GM21723 (cell line): ENCODE data around the gene R3HDM1.
"Not testable (repeated sequence)": the region's sequence is repeated elsewhere in the genome, so short reads cannot be mapped to it uniquely, and the experiment has no call there.

Experiments
- ATAC-seq: cut with Tn5 transposase; IDR thresholded peaks from one replicate; pipeline ENCODE4 v1.9.1; 2021; ENCODE audit warnings: mild to moderate bottlenecking, moderate library complexity; ENCODE audit not compliant: unreplicated experiment

R3HDM1 gene

DNA sequence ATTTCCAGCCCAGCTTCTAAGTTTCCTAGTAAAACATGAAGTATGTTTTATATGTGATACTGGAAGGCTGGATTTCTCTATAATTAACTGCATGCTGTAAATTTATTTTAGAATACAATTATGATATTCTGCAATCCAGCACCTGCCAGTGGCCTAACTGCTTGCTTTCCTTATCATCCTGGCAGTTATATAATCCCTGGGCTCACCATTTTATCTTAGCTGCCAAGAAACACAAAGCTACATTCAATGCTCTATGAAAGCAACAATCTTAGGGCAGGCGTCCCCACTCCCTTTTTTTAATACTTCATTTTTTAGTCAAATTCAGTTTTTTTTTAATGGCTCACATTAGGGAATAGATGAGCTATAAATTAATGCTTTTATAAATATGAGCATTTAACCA, 172.0 kb downstream of the R3HDM1 start:
- no peak for ATAC-seq

DNA sequence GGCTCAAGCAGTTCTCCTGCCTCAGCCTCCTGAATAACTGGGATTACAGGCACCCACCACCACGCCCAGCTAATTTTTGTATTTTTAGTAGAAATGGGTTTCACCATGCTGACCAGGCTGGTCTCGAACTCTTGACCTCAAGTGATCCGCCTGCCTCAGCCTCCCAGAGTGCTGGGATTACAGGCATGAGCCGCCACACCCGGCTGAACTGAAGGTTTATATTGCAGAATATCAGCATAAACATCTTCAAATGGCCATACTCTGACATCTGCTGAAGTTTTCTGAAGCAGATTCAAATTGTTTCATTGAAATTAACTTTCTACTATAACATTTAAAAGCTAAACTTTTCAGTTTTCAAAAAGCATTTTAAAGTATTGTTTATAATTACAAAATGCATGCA, 172.8 kb downstream of the R3HDM1 start:
- ATAC-seq, result not testable (repeated sequence)

DNA sequence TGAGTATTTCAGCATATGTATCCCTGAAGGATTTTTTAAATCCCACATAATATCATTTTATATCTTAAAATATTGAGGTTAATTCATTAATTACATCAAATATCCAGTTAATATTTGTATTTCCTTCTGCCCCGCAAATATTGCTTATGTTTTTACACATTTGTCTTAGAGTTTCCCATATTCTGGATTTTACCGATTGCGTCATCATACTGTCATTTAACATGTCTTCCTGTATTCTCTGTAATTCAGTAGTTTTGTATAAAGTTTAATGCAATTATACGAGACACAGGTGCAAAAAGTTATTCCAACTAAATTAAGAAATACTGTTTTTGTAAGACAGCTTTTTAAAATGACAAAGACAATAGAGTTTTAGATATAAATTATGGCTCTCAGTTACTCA, 176.9 kb downstream of the R3HDM1 start:
- ATAC-seq, result no peak

GRCh38 chr2:135709992-135710391, 178.7 kb downstream of the R3HDM1 start:
- ATAC-seq, result peak; percentile 73

DNA sequence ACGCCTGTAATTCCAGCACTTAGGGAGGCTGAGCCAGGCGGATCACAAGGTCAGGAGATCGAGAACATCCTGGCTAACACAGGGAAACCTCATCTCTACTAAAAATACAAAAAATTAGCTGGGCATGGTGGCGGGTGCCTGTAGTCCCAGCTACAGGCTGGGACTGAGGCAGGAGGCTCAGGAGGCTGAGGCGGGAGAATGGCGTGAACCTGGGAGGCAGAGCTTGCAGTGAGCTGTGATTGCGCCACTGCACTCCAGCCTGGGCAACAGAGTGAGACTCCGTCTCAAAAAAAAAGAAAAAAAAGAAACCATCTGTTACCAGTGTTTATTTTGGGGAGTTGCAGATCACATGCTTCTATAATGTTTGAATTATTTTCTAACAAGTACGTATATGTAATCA, 183.8 kb downstream of the R3HDM1 start:
- not testable (repeated sequence) for ATAC-seq

DNA sequence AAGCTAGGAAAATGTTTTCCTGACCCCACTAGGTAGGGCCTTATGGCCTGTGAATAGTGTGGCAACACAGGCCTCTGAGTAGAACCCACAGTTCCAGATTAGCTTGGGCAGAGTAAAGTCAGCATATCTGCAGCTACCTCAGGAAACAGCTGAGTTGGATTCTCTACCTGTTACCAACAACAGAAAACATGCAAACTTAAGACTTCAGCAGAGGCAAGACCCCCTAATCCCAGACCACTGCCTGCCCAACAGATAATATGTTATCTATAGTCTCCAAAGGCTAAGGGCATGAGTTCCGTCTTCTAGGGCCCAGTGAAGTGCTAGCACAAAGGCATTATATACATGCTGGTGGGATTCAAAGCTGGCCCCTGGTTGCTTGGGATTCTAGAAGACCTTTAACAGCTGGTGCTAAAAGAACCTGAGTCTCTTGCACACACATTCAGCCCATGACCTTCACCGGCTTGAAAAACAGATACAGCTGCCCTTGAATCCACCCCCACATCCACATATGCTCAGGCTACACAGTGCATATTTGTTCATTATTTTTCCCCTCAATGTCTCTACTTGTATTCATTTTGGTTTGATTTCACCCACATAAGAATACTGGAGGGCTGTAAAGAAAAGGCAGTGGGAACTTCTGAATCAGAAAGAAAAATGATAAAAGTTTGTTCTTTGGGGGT, 196.9 kb downstream of the R3HDM1 start:
- no peak for ATAC-seq

DNA sequence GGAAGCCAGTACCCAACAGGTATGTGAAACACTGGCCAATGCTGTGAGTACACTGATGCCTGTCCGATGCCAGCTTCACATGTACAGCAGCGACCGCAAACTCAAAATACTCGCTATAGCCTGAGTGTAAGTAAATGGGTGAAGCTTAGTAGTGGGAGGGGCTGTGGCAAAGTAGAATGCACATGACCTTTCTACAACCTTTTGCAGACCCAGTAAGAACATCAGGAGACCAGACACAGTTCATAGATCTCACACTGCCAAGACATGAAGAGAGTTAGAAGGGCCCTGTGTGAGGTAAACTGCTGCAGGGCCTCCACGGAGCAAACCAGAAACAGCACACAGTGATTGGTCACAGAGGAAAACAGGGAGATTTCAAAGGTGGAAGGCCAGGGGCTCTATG, 201.3 kb downstream of the R3HDM1 start:
- no peak for ATAC-seq

- no peak for ATAC-seq
Measured at GRCh38 chr2:135733045-135733444, 201.8 kb downstream of the R3HDM1 start.

DNA sequence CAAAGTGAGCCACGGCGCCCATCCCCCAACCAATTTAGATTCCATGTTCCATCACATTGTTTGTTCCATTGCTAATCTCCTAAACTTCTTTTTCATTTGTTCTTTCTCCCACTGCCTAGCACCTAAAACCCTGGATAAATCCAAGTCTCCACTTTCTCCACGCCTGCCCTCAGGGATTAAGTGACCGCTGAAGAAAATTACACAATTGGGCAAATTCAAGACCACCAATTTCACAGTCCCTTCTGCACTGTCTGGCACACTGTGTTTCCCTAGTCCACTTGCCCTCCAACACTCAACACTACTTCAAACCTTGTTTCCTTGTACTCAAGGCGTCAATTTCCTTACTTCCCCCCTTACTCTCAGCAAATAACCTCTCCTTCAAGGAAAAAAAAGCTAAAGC, 205.3 kb downstream of the R3HDM1 start:
- ATAC-seq, result no peak

- no peak for ATAC-seq
Measured at GRCh38 chr2:135740206-135740605, 208.9 kb downstream of the R3HDM1 start.

DNA sequence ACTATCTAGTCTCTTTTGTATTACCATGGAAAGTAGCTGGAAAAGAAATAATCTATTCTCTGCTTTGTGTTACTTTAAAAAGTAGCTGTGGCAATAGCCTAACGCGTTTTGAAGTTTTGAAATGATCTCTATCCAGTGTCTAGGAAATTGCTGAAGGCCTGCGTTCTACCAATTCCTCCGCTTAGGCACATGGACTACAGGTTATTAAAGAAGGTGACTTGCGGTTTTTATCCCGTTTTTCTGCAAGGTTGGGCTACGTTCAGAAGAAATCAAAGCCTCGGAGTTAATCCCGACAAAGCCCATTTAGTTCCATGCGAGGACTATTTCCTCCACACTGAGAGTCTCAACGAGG, 209.7 kb downstream of the R3HDM1 start:
- no peak for ATAC-seq

GRCh38 chr2:135741395-135742324, 210.4 kb downstream of the R3HDM1 start, which contains the start of gene UBXN4:
UBXN4 (plus strand) TSS chr2:135741855; CDS start chr2:135741930, 75 bp downstream.
- peak; percentile 95 for ATAC-seq

GRCh38 chr2:135742325-135742757, 211.1 kb downstream of the R3HDM1 start:
- peak; percentile 27 for ATAC-seq

GRCh38 chr2:135743860-135744259, 212.6 kb downstream of the R3HDM1 start:
- no peak for ATAC-seq

- no peak for ATAC-seq
Measured at GRCh38 chr2:135744760-135745314, 213.6 kb downstream of the R3HDM1 start.

- ATAC-seq, result no peak
Measured at GRCh38 chr2:135745545-135745944, 214.3 kb downstream of the R3HDM1 start.

GRCh38 chr2:135755573-135755972, 224.3 kb downstream of the R3HDM1 start:
- ATAC-seq, result no peak

DNA sequence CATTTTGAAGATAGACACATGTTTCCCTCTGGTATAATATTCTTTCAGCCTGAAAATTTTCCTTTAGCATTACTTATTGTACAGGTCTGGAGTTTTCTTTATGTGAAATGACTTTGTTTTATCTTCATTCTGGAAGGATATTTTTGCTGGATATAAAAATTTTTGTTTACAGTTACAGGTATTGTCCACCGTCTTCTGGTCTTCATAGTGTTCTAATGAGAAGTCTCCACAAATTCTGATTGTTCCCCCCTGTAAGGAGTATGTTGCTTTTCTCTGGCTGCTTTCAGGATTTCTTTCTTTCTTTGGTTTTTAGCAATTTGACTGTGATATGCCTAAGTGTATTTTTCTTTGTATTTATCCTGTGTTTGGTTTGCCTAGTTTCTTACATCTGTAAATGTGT, 225.4 kb downstream of the R3HDM1 start:
- no peak for ATAC-seq

- ATAC-seq, result no peak
Measured at GRCh38 chr2:135762022-135762421, 230.7 kb downstream of the R3HDM1 start.

DNA sequence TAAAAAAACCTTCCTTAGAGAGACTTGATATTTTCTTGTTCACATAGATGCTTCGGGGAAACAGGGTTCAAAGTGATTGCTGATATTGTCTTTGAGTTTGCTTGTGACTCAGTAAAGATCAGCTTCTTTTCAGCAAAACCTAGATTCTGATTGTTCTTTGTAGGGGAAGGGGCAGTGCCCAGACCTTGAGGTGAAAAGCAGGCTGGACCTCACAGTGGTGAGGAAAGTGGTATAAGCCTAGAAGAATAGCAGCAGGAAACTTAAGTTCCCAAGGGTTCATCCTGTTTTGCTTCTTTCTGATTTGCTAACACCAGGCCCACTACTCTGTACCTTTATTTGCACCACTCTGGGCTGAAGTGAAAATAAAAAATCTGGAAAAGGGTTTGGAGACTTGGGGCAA, 231.2 kb downstream of the R3HDM1 start:
- no peak for ATAC-seq

GRCh38 chr2:135768863-135769262, 237.6 kb downstream of the R3HDM1 start:
- no peak for ATAC-seq

- no peak for ATAC-seq
Measured at GRCh38 chr2:135773319-135773718, 242.0 kb downstream of the R3HDM1 start.
